Activated naive CD8-positive, alpha-beta T cell treated with anti-CD3 and anti-CD28 coated beads, Interleukin-2, amount 50 U/mL, for 24 hours (primary cell): Measurements from ENCODE around the gene LRSAM1.
A peak's percentile ranks its signal among the peaks of the same experiment; 100 is the strongest.

Source experiments
- ATAC-seq: fragments of 150-1000 bp; cut with Tn5 transposase; one replicate; pipeline ENCODE4 v1.10.0; 2021
- DNase-seq: peaks from one replicate; pipeline ENCODE4 v3.0.0; 2021
- H3K27ac Mint-ChIP-seq: one replicate; pipeline ENCODE4 v1.8.0; 2021; ENCODE audit warnings: mild to moderate bottlenecking, mixed read lengths
- H3K27me3 Mint-ChIP-seq: one replicate; pipeline ENCODE4 v1.8.0; 2021; ENCODE audit warnings: mixed read lengths
- H3K36me3 Mint-ChIP-seq: one replicate; pipeline ENCODE4 v1.8.0; 2021; ENCODE audit warnings: low read depth, mixed read lengths
- H3K4me1 Mint-ChIP-seq: one replicate; pipeline ENCODE4 v1.8.0; 2021; ENCODE audit warnings: mixed read lengths
- H3K4me3 Mint-ChIP-seq: one replicate; pipeline ENCODE4 v1.8.0; 2021; ENCODE audit warnings: mild to moderate bottlenecking, moderate library complexity, mixed read lengths
- H3K9me3 Mint-ChIP-seq: one replicate; pipeline ENCODE4 v1.8.0; 2021; ENCODE audit warnings: mixed read lengths

Gene LRSAM1

DNA sequence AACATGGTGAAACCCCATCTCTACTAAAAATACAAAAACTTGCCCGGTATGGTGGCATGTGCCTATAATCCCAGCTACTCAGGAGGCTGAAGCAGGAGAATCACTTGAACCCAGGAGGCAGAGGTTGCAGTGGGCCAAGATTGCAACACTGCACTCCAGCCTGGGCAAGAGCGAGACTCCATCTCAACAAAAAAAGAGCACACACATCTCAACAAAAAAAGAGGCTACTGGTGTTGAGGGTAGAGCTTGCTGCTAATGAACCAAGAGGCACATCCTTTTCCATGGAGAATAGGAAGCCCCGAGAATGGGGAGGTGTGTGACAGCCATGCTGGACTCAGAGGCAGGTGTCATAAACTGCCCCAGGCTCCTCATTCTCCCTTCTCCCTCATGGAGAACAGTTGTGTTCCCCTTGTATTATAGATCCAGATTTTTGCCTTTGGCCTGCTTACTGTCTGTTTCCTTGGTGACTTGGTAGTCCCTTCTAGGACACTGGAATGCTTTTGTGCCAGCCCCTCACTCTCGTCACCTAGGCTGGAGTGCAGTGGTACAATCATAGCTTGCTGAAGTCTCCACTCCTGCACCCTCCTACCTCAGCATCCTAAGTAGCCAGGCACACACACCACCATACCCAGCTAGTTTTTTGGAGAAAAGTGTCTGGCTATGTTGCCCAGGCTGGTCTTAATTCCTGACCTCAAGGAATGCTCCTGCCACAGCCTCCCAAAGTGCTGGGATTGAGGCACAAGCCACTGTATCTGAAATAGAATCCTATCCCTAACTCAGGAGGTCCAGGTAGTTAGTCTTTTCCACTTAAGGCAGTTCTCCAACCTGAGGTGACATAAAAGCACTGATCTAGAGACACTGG is 5.2 kb upstream of the LRSAM1 start:
- peak overlapping the region; percentile 99 for H3K27ac Mint-ChIP-seq
- DNase-seq, result no peak
- no peaks in the 10 kb centered on the region for H3K27me3 Mint-ChIP-seq
- H3K4me1 Mint-ChIP-seq, result peaks cover 47% of the 10 kb centered on the region
- peak; percentile 2 for ATAC-seq
- H3K9me3 Mint-ChIP-seq, result peaks cover 14% of the 10 kb centered on the region
- peaks cover 88% of the 10 kb centered on the region for H3K36me3 Mint-ChIP-seq
- peak overlapping the region; percentile 42 for H3K4me3 Mint-ChIP-seq

DNA sequence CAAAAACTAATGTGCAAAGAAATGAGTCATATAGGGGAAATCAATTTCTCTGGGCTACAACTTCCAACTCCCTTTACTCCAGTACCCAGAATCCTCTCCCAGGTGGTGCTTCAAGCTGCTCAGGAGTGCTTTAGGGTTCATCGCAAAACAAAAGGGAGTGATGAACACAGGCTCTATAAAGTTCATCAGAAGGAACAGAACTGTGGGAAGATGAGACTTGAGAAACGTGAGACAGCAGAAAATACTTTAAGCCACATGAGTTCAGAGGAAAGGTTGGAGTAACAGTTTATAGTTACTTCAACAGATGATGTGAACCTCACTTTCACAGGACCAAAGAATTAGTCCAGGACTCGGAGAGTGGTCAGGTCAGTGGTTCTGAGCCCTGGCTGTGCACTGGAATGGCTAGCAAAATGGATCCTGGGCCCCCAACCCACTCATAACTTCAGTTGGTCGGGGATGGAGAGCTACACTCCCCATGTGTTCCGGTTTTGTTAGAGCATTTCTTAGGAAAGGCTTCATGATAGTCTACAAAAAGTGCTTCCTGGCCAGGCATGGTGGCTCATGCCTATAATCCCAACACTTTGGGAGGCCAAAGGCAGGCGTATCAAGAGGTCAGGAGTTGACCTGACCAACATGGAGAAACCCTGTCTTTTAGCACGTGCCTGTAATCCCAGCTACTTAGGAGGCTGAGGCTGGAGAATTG is 4.4 kb upstream of the LRSAM1 start:
- H3K9me3 Mint-ChIP-seq, result peaks cover 14% of the 10 kb centered on the region

DNA sequence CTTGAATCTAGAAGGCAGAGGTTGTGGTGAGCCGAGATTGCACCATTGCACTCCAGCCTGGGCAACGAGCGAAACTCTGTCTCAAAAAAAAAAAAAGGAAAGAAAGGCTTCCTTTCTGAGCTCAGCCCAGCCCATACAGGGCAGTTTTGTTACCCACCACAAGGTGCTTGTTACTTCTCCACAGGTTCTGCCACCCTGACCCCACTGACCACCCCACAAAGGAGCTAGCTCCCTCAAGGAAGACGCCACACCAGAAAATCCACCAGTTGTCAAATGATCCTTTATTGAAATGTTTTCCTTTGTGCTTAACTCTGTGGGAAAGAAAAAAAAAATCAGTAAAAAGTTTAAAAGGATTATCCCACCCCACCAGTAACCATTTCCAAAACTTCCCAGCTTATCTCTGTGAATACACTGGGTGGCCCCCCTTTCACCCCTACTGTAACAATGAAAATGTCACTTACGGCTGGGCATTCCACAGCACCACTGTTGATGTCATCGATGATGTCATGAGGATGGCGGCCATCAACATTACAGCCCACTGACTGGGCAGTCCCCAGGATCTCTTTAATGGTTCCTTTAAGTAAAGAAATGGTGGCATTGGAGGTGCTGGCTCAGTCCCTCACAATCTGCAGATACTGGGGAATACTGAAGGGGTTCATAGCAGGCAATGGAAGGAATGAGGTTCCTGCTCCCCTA is 3.7 kb upstream of the LRSAM1 start:
- peak overlapping the region; percentile 99 for H3K27ac Mint-ChIP-seq
- no peaks in the 10 kb centered on the region for H3K27me3 Mint-ChIP-seq
- DNase-seq, result no peak
- ATAC-seq, result no peak
- peaks cover 83% of the 10 kb centered on the region for H3K36me3 Mint-ChIP-seq
- peak overlapping the region; percentile 99 for H3K4me3 Mint-ChIP-seq
- H3K9me3 Mint-ChIP-seq, result peaks cover 14% of the 10 kb centered on the region
- peaks cover 52% of the 10 kb centered on the region for H3K4me1 Mint-ChIP-seq

More for the DNA sequence above, 4.4 kb upstream of the LRSAM1 start:
- Mint-ChIP-seq H3K27ac (peak overlapping the region; percentile 99), H3K4me3 (peak overlapping the region; percentile 99), H3K36me3 (peaks cover 86% of the 10 kb centered on the region), H3K27me3 (no peaks in the 10 kb centered on the region), H3K4me1 (peaks cover 49% of the 10 kb centered on the region)
- DNase-seq, result no peak
- peak; percentile 6 for ATAC-seq

DNA sequence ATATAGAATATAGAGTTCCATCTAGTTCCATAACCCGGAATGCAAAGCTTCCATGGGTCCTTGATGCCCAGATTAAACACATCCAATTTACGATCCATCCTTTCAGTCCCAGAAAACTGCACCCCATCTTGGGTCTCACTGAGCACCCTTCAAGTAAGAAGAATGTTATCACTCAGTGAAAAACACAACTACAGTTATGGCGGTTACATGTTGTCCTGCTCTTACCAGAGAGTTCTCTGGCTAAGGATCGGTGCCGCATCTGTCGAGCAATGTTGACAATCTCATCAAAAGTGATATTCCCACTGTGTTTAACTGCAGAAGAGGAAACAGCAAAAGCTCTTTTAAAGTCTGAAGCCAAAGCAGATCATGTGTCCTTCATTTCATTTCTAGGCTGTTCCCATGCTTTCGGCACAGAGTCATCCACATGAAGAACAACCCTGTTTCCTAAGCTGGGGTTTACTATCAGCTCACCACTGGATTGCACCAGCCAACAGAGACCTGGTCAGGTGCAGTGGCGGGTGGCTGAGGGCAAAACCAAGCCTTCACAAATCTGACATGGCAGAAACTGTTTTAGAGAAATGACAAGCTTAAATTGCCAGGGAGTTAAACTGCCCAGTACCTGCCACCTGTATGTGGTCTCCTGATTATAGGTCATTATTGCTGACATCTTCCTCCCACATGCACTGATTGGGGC is 3.1 kb upstream of the LRSAM1 start:
- Mint-ChIP-seq H3K27ac (peak overlapping the region; percentile 99), H3K4me1 (peaks cover 52% of the 10 kb centered on the region), H3K36me3 (peaks cover 78% of the 10 kb centered on the region), H3K9me3 (peaks cover 14% of the 10 kb centered on the region), H3K4me3 (peak overlapping the region; percentile 99), H3K27me3 (no peaks in the 10 kb centered on the region)
- ATAC-seq, result no peak
- DNase-seq, result no peak

DNA sequence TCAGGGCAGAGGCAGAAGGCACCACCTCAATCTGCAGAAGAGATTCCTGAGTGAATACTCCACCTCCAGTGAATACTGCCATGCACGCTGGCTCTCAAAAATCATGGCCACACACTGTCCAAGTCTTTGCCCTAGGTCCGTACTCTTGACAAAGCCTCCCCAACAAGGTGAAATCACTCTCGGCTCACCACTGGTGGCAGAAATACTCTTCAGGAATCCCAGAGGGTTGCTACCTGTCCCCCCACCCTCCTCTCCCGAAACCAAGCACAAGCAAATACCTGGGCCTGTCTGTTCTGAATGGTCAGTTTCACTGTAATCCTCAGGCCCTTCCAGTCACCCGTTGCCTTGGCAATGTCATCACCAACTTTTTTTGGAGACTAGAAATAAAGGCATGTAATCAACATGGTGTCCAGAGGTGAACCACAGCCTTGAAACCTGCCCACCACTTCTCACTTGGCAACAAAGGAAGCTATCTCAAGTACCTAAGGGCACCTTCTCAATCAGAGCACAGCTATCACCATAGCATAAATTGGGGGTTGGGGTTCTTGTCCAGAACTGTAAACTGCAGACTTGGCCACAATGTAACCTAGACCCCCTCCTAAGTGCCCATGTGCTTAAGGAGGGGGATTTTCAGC is 1.9 kb upstream of the LRSAM1 start:
- DNase-seq, result no peak
- no peaks in the 10 kb centered on the region for H3K27me3 Mint-ChIP-seq
- peaks cover 10% of the 10 kb centered on the region for H3K9me3 Mint-ChIP-seq
- peaks cover 68% of the 10 kb centered on the region for H3K36me3 Mint-ChIP-seq
- H3K4me1 Mint-ChIP-seq, result peaks cover 52% of the 10 kb centered on the region
- H3K27ac Mint-ChIP-seq, result peak overlapping the region; percentile 99
- no peak for ATAC-seq
- peak overlapping the region; percentile 99 for H3K4me3 Mint-ChIP-seq

DNA sequence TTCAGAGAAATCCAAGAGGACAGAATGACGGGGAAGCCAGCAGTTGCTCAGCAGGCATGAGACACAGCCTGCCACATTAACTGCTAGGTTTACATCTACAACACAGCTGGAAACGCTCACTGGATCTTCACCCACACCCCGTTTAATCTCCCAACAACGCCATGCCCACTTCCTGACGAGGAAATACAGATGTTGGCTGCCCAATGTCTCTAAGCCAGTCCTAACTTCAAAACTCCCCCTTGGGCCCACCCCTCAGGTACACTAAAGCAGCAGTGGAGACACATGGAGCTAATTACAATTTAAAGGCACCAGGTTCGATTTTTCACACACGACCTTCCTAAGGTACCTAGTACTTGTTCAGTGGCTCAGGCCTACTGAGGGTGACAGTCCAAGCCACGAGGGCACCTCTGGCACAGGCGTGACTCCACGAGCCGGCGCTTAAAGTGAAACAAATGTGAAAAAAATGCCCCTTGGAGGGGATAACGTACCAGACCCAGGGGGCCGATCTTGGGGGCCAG is 1.0 kb upstream of the LRSAM1 start:
- H3K9me3 Mint-ChIP-seq, result peaks cover 1% of the 10 kb centered on the region
- no peak for ATAC-seq
- peak overlapping the region; percentile 99 for H3K4me3 Mint-ChIP-seq
- H3K36me3 Mint-ChIP-seq, result peaks cover 62% of the 10 kb centered on the region
- H3K4me1 Mint-ChIP-seq, result peaks cover 51% of the 10 kb centered on the region
- no peak for DNase-seq
- H3K27me3 Mint-ChIP-seq, result no peaks in the 10 kb centered on the region
- H3K27ac Mint-ChIP-seq, result peak overlapping the region; percentile 99

DNA sequence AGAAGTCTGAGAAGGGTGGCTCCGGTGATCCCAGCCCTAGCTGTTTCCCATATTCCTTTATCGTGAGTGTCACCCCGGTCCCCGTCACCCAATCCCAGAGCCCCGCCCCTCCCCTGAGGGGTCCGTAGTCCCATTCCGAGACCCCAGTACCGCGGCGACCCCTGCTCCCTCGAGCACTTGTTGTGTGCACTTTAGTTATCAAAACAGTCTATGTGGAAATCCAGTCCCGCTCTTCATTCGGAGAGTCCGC is 223 bp downstream of the LRSAM1 start:
- Mint-ChIP-seq H3K4me3 (peak overlapping the region; percentile 99), H3K27ac (peak overlapping the region; percentile 99), H3K27me3 (no peaks in the 10 kb centered on the region), H3K4me1 (peaks cover 41% of the 10 kb centered on the region), H3K36me3 (peaks cover 52% of the 10 kb centered on the region), H3K9me3 (no peaks in the 10 kb centered on the region)
- DNase-seq (no peak), ATAC-seq (peak; percentile 1)

DNA sequence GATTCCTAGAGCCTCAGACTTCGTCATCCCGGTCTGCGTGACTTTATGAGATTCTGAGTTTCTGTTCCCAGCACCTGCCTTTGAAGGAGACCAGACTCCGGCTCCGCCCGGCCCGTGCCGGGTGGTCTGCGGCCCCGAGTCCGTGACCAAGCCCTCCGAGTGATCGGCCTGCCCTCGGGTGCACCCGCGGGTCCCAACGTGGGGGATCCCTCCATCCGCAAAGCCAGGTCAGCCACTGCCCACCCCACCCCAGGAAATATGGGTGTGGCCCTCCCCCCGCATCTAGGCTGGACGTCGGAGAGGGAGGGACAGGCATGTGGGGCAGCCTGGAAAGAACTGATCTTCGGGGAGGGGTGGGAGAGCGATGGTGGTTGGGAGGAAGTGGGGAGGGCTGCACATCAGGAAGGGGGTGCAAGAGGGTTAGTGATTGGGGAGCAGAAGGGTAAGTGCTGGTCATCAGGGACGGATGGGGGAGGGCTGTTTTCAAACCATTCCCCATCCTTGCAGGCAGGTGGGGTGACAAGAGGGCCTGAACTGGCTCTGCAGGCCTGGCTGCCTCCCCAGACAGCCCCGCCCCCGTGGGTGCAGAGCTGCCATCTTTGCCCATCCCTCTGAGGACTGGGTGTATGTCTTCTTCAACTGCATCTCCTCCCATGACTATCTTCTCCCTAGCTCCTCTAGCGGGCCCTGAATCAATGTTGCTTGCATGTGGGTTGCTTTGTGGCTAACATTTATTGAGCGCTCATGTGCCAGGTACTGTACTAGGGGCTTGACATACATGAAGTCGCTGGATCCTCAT is 747 bp downstream of the LRSAM1 start:
- Mint-ChIP-seq H3K36me3 (peaks cover 50% of the 10 kb centered on the region), H3K27ac (peak overlapping the region; percentile 99), H3K4me1 (peaks cover 37% of the 10 kb centered on the region), H3K27me3 (no peaks in the 10 kb centered on the region), H3K4me3 (peak overlapping the region; percentile 99), H3K9me3 (no peaks in the 10 kb centered on the region)
- DNase-seq (peak; percentile 64), ATAC-seq (peak; percentile 52)

DNA sequence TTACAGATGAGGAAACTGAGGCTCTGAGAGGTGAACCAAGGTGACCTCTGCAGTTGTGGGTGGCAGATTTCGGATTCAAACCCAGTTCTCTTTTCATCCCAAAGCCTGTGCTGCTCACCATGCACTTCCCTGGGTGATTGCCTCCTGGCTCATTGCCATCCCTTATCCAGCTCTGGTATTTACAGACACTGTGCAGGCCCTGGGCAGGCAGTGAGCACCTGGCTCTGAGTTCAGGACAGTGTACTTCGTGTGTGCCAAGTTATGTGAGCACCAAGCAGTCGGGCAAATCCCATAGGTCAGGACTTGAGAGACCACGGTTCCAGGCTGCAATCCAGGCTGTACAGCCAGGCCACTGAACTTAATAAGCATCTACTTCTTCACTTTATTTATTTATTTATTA is 1.4 kb downstream of the LRSAM1 start:
- Mint-ChIP-seq H3K27ac (no peak overlapping the region), H3K9me3 (no peaks in the 10 kb centered on the region)

DNA sequence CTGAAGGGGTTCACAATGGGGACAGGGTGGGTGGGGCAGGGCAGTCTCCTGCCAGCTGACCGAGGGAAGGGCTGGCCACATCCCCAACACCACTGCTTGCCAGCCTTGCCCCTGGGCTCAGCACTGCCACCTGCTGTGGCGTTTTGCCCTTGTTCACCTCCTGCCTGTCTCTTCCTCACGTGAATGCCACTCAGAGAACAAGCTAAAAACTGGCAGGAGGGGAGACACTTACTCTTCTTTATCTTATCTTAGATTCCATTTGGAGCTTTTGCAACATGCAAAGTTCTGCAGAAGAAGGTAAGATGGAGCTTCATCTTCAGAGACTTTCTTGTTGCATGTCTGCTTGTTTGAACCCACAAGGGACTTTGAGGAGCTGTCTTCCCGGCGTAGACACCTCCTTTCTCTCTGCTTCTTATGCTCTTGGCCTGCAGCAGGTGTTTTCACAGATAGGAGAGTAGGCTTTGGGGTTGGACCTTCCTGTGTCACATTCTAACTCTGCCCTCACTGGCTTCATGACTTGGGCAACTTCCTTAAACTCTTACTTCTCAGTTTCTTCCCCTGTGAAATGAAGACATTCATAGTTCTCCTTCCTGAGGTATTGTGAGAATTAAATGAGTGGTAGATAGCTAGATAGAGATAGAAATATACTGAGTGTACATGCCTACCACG is 4.1 kb downstream of the LRSAM1 start:
- Mint-ChIP-seq H3K27ac (no peak overlapping the region), H3K36me3 (peaks cover 26% of the 10 kb centered on the region), H3K27me3 (no peaks in the 10 kb centered on the region), H3K9me3 (no peaks in the 10 kb centered on the region), H3K4me1 (peaks cover 5% of the 10 kb centered on the region), H3K4me3 (no peak overlapping the region)
- DNase-seq (no peak), ATAC-seq (no peak)

More for the DNA sequence above, 1.4 kb downstream of the LRSAM1 start:
- H3K4me3 Mint-ChIP-seq, result peak overlapping the region; percentile 99
- ATAC-seq (no peak), DNase-seq (no peak)
- H3K27me3 Mint-ChIP-seq, result no peaks in the 10 kb centered on the region
- H3K36me3 Mint-ChIP-seq, result peaks cover 46% of the 10 kb centered on the region
- H3K4me1 Mint-ChIP-seq, result peaks cover 31% of the 10 kb centered on the region

DNA sequence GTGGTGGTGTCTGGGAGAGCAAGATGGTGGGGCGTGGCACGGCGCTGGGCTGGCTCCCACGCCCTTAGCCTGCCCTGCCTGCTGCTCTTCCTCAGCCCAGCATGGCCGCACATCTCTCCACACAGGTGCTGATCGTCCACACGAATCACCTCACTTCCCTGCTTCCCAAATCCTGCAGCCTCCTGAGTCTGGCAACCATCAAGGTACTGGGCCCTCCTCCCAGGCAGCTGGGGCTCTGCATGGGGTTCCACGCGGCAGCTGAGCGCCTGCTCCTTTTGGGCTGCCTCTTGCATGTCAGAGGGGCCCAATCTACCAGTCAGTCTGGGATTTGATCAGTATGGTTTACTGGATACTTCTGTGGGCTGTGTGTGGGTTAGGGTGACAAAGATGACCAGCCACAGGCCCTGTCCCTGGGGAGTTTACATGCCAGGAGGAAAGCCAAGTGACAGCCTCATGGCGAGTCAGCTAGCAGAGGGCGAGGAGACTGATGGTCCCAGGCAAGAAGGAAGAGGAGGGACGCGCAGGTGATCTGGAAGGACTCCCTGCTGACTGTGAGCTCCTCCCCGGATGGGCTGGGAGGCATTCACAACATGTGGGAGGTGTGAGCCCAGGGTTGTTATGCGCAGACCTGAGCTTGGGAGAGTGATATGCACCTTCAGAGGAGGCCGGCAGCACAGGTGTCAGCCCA is 6.0 kb downstream of the LRSAM1 start:
- DNase-seq (no peak), ATAC-seq (no peak)
- Mint-ChIP-seq H3K36me3 (peaks cover 20% of the 10 kb centered on the region), H3K4me1 (peaks cover 2% of the 10 kb centered on the region), H3K27ac (no peak overlapping the region), H3K27me3 (no peaks in the 10 kb centered on the region), H3K9me3 (no peaks in the 10 kb centered on the region), H3K4me3 (no peak overlapping the region)

DNA sequence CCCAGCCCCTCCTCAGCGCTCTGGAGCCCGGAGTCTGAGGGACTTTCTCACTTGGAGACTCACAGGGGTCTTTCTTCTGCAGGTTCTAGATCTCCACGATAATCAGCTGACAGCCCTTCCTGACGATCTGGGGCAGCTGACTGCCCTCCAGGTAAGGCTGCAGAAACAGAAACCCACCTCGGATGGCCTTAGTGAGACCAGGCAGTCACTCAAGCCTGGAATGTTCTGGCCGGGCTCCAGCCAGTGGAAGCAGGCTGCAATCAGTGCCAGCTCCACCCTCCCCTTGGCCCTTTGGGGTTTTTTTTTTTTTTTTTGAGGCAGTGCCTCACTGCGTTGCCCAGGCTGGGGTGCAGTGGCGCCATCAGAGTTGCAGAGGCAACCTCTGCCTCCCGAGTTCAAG is 7.6 kb downstream of the LRSAM1 start:
- DNase-seq (no peak), ATAC-seq (no peak)
- no peaks in the 10 kb centered on the region for H3K9me3 Mint-ChIP-seq
- no peaks in the 10 kb centered on the region for H3K27me3 Mint-ChIP-seq
- H3K36me3 Mint-ChIP-seq, result peaks cover 27% of the 10 kb centered on the region
- H3K4me3 Mint-ChIP-seq, result no peak overlapping the region
- no peaks in the 10 kb centered on the region for H3K4me1 Mint-ChIP-seq
- H3K27ac Mint-ChIP-seq, result no peak overlapping the region
